GM21515 (cell line): ENCODE results near the gene MUC20.
"Not testable (repeated sequence)": the region's sequence is repeated elsewhere in the genome, so short reads cannot be mapped to it uniquely, and the experiment has no call there.

Source experiments
- ATAC-seq: cut with Tn5 transposase; IDR thresholded peaks from one replicate; pipeline ENCODE4 v1.9.1; 2021; ENCODE audit not compliant: unreplicated experiment

MUC20 gene

DNA sequence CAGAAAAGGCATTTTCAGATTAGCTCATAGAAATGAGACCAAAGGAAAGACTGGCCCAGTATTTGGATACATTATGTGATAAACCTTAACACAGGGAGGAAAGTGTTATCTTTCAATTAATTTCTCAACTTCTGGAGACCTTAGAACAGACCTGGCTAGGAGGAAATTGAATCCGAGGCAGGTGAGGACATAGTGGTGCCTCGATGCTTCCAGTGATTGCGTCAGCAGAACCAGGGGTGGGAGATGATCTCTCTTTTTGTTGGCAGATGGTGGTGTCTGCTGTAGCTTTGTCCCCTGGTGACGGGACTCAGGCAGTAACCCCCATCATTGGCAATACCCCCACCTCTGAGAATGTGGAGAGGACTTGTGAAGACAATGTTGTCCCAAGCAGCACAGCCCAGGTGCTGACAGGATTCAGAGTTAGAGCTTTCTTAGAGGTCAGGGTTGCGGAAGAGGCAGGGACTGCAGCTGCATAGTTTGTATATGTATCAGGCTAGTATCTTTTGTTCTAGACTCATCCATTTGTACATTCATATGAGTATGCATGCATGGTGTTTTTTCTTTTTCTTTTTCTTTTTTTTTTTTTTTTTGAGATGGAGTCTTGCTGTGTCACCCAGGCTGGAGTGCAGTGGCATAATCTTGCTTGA lies 27.9 kb upstream of the MUC20 start:
- ATAC-seq = no peak

DNA sequence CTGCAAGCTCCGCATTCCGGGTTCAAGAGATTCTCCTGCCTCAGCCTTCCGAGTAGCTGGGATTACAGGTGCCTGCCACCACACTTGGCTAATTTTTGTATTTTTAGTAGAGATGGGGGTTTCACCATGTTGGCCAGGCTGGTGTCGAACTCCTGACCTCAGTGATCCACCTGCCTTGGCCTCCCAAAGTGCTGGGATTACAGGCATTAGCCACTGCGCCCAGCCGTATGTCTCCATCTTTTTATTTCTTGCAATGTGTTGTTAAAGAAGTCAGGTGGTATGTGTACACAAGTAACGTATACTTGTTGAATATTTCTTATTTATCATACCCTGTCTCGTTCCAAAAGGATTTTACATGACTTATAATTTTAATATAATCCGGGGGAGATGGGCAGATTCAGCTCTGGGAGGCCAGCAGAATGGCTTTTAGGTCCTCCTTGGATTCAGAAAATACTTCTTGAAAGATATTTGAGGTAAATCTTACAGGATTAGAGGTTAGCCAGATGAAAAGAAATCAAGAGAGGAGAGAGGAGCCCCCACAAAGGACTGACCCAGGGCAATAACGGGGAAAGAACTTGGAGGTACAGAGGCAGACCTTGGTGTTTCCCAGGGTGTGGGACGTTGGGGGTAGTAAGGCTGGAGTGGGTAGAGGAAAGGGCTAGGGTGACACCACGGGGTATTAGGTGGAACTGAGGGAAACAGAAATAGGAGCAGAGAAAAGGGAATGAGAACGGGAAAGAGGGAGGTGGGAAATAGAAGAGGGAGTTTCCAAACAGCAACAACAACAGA lies 27.2 kb upstream of the MUC20 start:
- no peak for ATAC-seq

- not testable (repeated sequence) for ATAC-seq
These were observed 26.3 kb upstream of the MUC20 start for GRCh38 chr3:195694217-195695076.

DNA sequence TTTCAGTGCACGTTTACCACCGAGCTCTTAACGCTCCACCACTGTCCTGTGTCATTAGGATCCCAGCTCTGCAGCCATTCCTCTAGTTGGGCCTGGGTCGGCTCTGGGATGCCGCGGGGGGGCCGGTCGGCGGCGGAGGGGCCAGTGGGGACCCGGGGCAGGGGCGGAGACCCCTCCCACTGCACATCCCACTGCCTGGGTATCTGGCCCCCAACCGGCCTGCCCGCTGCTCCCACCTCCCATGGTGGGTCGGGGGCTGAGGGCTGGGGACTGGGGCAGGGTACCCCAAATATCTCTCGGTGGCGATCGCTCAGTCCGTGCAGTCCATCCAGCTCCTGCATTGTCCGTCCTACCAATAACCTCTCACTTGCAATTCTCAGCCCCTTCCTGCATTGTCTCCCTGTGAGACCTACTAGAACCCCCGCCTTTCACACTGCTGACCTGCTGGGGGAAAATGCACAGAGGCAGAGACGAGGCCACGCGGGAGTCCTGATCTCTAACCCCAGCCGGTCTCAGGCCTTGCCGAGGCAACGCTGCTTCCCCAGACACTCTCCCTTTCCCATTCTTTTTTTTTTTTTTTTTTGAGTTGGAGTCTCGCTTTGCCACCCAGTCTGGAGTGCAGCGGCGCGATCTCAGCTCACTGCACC lies 24.0 kb upstream of the MUC20 start:
- no peak for ATAC-seq

GRCh38 chr3:195697582-195698324 lies 23.0 kb upstream of the MUC20 start:
- no peak for ATAC-seq

DNA sequence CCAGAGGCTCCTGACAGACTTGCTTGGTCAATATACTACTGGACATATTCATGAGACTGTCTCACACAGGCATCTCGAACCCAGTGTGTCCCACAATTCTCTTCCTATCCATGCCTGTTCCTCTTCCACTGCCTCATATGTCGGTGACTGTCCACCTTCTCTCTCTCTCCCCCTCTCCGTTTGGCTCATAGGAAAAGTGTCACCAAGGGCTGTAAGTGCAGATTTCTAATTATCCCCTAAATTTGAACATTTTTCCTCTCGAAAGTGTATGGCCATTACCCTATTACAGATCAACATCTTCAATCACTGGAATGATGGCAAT lies 22.5 kb upstream of the MUC20 start:
- no peak for ATAC-seq

DNA sequence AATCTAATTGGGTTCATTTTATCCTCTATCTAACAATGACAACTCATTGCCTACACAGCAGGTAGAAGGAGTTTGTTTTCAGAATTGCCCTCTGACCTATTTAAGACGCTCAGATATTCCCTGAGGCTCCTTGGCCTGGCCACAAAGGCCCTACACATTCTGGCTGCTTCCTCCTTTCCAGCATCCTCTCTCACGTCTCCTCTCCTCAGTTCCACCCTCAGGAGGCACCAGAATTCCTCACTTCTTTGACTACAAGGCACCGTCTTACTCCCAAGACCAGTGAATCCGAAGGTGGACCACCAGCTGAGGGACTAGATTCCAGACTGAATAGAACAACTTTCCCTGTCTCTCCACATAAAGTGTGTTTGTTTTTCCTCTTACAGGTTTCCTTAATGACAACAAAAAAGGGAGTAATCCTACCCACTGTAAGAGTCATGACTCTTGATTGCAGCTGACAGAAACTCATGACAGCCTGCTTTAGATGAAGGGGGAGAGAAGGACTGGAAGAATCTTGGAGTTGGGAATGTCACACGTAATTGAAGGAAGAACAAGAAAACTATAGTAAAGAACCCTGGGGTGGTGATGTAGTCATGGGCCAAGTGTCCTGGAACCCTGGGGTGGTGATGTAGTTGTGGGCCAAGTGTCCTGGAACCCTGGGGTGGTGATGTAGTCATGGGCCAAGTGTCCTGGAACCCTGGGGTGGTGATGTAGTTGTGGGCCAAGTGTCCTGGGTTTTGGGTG lies 22.0 kb upstream of the MUC20 start:
- no peak for ATAC-seq

- ATAC-seq = no peak
These were observed 21.4 kb upstream of the MUC20 start for GRCh38 chr3:195699388-195699771.

- ATAC-seq = no peak
These were observed 20.9 kb upstream of the MUC20 start for GRCh38 chr3:195699860-195700259.

- ATAC-seq = no peak
These were observed 20.5 kb upstream of the MUC20 start for GRCh38 chr3:195700319-195700718.

- no peak for ATAC-seq
These were observed 19.5 kb upstream of the MUC20 start for GRCh38 chr3:195701042-195701915.

DNA sequence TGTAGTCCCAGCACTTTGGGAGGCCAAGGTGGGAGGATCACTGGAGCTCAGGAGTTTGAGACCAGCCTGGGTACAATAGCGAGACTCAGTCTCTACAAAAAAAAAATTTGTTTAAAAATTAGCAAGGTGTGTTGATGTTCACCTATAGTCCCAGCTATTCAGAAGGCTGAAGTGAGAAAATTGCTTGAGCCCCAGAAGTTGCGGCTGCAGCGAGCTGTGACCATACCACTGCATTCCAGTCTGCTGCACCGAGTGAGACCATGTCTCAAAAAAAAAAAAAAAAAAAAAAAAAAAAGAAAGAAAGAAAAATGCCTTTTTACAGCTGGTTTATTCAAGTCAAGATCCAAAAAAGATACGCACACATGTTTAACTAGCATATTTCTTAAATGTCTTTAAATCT lies 17.0 kb upstream of the MUC20 start:
- ATAC-seq = no peak

- no peak for ATAC-seq
These were observed 16.3 kb upstream of the MUC20 start for GRCh38 chr3:195704433-195704999.

DNA sequence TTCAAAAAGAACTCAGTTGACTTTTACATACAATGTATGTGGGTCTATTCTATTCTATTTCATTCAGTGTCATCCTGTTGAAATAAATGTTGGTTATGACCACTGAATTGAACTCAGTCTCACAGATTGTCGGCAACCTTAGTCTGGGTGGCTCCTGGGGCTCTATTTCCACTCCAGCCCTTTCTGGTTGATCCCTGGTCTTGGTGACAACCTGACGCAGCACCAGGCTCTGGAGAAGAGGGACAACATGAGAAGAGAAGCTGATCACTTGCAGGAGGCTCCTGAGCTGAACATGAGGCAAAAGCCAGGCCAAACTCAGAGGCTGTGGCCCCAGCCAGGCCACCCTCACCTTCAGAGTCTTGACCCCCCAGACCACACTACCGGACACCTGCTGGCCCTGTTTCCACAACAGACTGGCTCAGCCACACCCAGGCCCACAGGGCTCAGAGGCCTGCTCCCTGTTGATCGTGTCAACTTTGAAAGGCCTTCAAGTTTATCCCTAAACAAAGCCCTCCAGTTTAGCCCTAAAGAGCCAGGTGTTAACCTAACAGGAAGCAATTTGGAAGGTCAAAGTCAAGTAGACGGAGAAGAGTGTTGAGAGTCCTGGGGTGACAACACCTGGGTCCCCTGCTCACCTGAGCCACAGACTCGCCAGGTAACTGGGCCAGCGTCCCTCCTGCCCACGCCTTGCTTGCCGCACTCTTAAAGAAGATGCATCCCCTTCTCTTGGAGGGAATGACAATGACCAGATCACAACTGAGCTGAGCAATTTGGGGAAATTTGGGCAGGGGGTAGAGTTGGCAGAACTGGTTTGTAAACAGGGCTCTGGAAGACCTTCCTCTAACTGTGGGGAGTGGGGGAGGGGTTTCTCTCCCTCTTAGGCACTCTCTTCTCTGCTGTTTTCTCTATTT lies 15.4 kb upstream of the MUC20 start:
- no peak for ATAC-seq

DNA sequence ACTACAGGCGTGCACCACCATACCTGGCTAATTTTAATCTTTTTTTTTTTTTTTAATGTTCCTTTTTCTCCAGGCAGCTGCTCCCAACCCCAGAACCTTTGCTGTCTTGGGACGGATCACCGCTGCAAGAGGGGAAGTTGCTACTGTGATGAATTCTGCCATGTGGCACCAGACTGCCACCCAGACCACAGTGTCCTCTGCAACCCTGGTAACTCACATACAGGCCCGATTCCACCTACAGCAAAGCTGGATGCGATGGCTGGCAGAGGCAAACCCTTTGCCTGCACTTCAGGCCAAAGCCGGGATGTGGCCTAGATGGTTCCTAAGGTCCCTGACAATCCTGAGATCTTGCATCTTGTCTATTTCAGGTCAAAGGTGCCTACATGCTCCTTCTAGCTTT lies 12.7 kb upstream of the MUC20 start:
- ATAC-seq = no peak

GRCh38 chr3:195708626-195709481 lies 11.9 kb upstream of the MUC20 start:
- no peak for ATAC-seq

DNA sequence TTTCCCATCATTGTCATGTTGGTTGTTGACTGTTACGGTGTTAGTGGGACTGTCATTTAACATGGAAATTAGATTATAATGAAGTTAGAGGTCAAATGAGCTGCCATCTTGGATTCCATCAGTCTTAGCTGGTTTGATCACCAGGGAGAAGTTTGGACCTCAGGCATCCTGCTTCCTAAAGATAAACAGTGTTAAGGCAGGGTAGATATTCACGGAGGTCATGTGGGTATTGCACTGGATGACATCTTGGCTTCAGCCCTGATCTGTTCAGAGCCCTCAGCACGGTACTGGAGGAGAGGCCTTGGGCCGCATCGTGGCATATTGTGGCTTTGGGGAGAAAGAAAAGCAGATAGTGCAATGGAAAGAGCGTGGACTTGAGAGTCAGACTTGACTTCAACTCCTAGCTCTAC lies 11.1 kb upstream of the MUC20 start:
- no peak for ATAC-seq
